HFFc6 (cell line): ENCODE data around the gene PLXNA4. TPM values are rescaled to one million over a fixed set of nuclear protein-coding genes. Genes with fewer than 3 reads are reported as not detected.

Experiments used
- DNase-seq: peaks from one replicate; pipeline ENCODE4 v3.0.0-alpha.2; 2018
- H3K27ac Mint-ChIP-seq: 2 replicates; pipeline ENCODE4 v1.8.0; 2020; ENCODE audit warnings: mild to moderate bottlenecking, mixed read lengths
- H3K27me3 Mint-ChIP-seq: 2 replicates; pipeline ENCODE4 v1.8.0; 2021; ENCODE audit warnings: mild to moderate bottlenecking, moderate library complexity, mixed read lengths; ENCODE audit not compliant: insufficient read depth
- H3K36me3 Mint-ChIP-seq: 2 replicates; pipeline ENCODE4 v1.8.0; 2021; ENCODE audit warnings: low read depth, mixed read lengths
- H3K4me1 Mint-ChIP-seq: 2 replicates; pipeline ENCODE4 v1.8.0; 2020; ENCODE audit warnings: low read depth, mixed read lengths
- H3K4me3 Mint-ChIP-seq: 2 replicates; pipeline ENCODE4 v1.8.0; 2020; ENCODE audit warnings: mild to moderate bottlenecking, moderate library complexity, mixed read lengths
- H3K9me3 Mint-ChIP-seq: 2 replicates; pipeline ENCODE4 v1.8.0; 2020; ENCODE audit warnings: mild to moderate bottlenecking, mixed read lengths
- total RNA-seq, 6 experiments: library from RNA; stranded (reverse); fragmentation: NEBNext Ultra II Directional; extraction: Animal tissue kit (Norgen Biotek cat#: 25700); gene quantifications; 2 replicates in 1 of 6; 3 replicates in 5 of 6; pipeline ENCODE4 v1.2.3, GENCODE V29; 2021
- TF ChIP-seq, protein P1 (sequence below): fragments of 200-600 bp; sonication (generic); IDR thresholded peaks from 2 replicates; pipeline ENCODE4 v1.5.0; 2021; ENCODE audit warnings: antibody characterized with exemption, mild to moderate bottlenecking

The PLXNA4 gene
- total RNA-seq, 6 experiments from 2014 or later: 0.02 to 0.14 (median 0.05) TPM; not detected in 2

DNA sequence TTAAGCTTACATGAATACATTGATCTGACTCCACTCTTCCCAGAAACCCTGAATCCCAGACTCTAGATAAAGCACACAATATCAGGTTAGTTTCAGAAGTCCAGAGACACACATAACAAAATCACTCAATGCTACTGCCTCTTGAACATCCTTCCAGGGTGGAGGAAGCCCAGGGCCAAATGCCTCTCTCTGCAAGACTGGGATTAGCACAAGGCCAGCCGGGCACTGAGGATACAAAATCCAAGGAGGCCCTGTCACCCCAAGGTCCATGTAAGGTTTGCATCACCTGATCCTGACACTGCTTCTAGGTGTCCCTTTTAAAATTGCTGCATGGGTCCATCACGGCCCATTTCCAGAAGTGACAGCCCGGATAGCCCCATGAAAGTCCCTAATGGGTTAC is 2.6 kb upstream of the PLXNA4 start:
- Mint-ChIP-seq H3K4me1 (no peaks in the 10 kb centered on the region), H3K27ac (no peak overlapping the region), H3K36me3 (no peaks in the 10 kb centered on the region), H3K27me3 (peaks cover 44% of the 10 kb centered on the region), H3K4me3 (no peak overlapping the region), H3K9me3 (no peaks in the 10 kb centered on the region)
- DNase-seq: no peak
- TF ChIP-seq, protein P1, sequence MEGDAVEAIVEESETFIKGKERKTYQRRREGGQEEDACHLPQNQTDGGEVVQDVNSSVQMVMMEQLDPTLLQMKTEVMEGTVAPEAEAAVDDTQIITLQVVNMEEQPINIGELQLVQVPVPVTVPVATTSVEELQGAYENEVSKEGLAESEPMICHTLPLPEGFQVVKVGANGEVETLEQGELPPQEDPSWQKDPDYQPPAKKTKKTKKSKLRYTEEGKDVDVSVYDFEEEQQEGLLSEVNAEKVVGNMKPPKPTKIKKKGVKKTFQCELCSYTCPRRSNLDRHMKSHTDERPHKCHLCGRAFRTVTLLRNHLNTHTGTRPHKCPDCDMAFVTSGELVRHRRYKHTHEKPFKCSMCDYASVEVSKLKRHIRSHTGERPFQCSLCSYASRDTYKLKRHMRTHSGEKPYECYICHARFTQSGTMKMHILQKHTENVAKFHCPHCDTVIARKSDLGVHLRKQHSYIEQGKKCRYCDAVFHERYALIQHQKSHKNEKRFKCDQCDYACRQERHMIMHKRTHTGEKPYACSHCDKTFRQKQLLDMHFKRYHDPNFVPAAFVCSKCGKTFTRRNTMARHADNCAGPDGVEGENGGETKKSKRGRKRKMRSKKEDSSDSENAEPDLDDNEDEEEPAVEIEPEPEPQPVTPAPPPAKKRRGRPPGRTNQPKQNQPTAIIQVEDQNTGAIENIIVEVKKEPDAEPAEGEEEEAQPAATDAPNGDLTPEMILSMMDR: no peak

DNA sequence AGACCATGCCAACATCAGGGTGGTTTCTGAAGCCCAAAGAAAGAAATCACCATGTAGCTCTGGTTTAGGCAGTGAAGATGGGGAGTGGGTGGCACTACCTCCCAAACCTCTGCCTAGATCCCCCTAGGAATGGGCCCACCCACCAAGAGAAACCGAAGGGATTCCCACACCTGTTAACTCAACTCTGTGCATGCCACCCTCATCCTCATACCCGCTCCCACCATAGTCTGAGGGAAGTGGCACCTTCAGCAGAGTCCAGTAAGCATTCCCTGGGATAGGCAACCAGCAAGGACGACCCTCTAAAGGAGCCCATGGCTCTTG is 1.7 kb upstream of the PLXNA4 start:
- no peak overlapping the region for H3K27ac Mint-ChIP-seq
- TF ChIP-seq, protein P1: no peak
- H3K4me3 Mint-ChIP-seq: no peak overlapping the region
- no peak for DNase-seq
- H3K36me3 Mint-ChIP-seq: no peaks in the 10 kb centered on the region
- H3K4me1 Mint-ChIP-seq: no peaks in the 10 kb centered on the region
- H3K27me3 Mint-ChIP-seq: peaks cover 45% of the 10 kb centered on the region
- no peaks in the 10 kb centered on the region for H3K9me3 Mint-ChIP-seq

DNA sequence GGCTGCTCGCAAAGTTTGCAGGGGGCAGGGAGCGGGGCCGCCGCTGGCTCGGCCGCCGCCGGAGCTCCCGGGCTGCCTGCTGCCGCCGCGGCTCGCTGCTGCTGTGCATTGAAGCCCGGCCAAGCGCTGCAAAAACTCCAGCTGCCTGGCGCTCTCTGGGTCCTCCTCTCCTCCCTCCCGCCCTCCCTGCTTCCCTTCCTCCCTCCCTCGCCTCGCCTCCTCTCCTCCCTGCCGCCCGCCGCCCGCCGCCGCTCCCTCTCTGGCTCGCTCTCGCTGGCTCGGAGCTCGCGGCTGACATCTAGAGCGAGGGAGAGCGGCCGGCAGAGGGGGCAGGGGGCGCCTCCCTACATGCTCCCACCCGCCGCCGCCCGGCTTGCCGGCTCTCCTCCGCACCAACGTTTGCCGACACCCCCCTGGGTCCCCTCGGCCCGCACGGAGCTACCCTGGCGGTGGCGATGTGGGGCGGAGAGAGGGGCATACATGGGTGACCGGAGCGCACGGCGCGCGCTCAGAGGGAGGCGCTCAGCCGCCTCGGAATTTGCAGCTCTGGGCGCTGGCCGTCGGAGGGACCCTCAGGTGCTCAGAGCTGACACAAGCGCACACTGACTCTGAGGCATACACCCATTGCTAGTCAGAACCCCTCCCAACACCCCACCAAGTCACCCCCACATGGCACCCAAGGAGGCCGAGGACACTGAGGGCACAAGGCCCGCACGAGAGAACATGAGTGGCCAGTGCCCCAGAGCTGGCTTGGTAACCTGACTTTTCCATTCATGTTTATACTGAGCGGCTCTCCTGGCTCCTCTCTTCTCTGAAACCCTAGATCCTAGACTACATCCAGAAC is 1.2 kb upstream of the PLXNA4 start:
- no peak overlapping the region for H3K27ac Mint-ChIP-seq

DNA sequence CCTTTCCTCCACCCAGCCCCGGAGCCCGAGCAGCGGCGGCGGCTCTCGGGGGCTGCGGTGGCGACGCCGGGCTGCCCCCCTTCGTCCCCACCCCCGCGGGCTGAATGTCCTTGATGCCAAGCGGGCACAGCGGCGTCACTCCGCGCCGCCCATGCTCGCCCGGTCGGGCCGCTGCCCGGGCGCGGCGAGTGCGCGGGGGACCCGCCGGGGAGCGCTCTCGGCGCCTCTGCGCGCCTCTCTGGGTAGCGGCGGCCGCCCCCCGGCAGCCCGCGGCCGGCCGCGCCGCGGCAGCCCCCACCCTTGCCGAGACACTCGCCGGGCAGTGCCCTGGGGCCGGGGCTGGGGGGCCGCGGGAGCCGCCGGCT is 433 bp upstream of the PLXNA4 start:
- H3K4me1 Mint-ChIP-seq: no peaks in the 10 kb centered on the region
- H3K27me3 Mint-ChIP-seq: peaks cover 52% of the 10 kb centered on the region
- DNase-seq: no peak
- H3K4me3 Mint-ChIP-seq: no peak overlapping the region
- H3K27ac Mint-ChIP-seq: no peak overlapping the region
- H3K9me3 Mint-ChIP-seq: no peaks in the 10 kb centered on the region
- no peaks in the 10 kb centered on the region for H3K36me3 Mint-ChIP-seq
- TF ChIP-seq, protein P1: no peak

More for the DNA sequence above, 1.2 kb upstream of the PLXNA4 start:
- Mint-ChIP-seq H3K36me3 (no peaks in the 10 kb centered on the region), H3K9me3 (no peaks in the 10 kb centered on the region), H3K4me1 (no peaks in the 10 kb centered on the region), H3K4me3 (no peak overlapping the region), H3K27me3 (peaks cover 48% of the 10 kb centered on the region)
- TF ChIP-seq, protein P1: no peak
- DNase-seq: no peak

DNA sequence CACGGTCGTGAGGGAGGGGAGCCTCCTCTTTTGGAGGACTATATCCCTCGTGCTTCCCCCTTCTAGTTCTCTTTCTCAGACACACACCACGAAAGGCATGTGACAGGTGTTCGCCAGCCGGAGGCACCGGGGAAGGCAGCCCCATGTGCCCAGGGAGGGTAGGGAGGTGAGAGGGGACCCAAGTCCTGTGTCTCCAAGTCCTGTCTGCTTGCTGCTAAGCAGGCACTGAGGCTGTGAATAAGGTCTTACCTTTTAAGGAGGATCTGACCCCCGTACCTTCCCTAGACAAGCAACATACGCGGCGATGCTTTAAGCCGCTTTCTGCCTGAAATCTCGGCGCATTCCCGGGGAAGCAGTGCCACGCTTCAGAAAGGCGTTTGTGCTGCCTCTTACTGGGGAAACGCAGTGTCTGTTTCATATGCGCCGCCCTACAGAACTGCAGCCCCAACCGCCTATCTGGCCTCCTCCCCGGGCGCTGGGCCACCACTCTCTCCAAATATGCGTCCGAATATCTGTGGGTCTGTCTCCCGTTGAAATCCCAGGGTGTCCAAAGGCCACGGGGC is 770 bp downstream of the PLXNA4 start:
- TF ChIP-seq, protein P1: no peak
- no peak overlapping the region for H3K4me3 Mint-ChIP-seq
- H3K27me3 Mint-ChIP-seq: peaks cover 57% of the 10 kb centered on the region
- no peaks in the 10 kb centered on the region for H3K9me3 Mint-ChIP-seq
- peak; percentile 24 for DNase-seq
- no peak overlapping the region for H3K27ac Mint-ChIP-seq
- no peaks in the 10 kb centered on the region for H3K4me1 Mint-ChIP-seq
- H3K36me3 Mint-ChIP-seq: no peaks in the 10 kb centered on the region
